OCI-LY3 (cell line): ENCODE results near the gene AGBL5.
"Not testable (repeated sequence)": the region's sequence is repeated elsewhere in the genome, so short reads cannot be mapped to it uniquely, and the experiment has no call there.

Experiments used
- H2AFZ ChIP-seq: fragments of 200-600, 300-600 bp; shearing (Covaris generic); 2 replicates; pipeline ENCODE4 v1.6.0; 2014; ENCODE audit warnings: antibody characterized with exemption, low read depth, low read length
- H3K27ac ChIP-seq: fragments of 200-600, 300-600 bp; sonication (generic); 2 replicates; pipeline ENCODE4 v1.5.1; 2014; ENCODE audit warnings: mild to moderate bottlenecking, low read length, moderate library complexity, mixed read lengths
- H3K27me3 ChIP-seq: fragments of 200-600, 300-600 bp; sonication (generic); 2 replicates; pipeline ENCODE4 v1.6.1; 2014; ENCODE audit warnings: low read depth, low read length, mixed read lengths
- H3K36me3 ChIP-seq: fragments of 200-600, 300-600 bp; sonication (generic); replicated peaks from 2 replicates; pipeline ENCODE3; 2014; ENCODE audit warnings: low read depth, low read length, mixed read lengths
- H3K4me1 ChIP-seq: fragments of 300-600, 200-600 bp; sonication (generic); 2 replicates; pipeline ENCODE4 v1.6.1; 2014; ENCODE audit warnings: low read length, mixed read lengths
- H3K4me2 ChIP-seq: fragments of 200-600, 300-600 bp; sonication (generic); 2 replicates; pipeline ENCODE4 v1.6.1; 2014; ENCODE audit warnings: low read length, mixed read lengths
- H3K4me3 ChIP-seq: fragments of 300-600, 200-600 bp; sonication (generic); 2 replicates; pipeline ENCODE4 v1.5.1; 2014; ENCODE audit warnings: antibody characterized with exemption, mild to moderate bottlenecking, low read length, moderate library complexity
- H3K79me2 ChIP-seq: fragments of 300-600, 200-600 bp; shearing (Covaris generic); 2 replicates; pipeline ENCODE4 v1.6.1; 2014; ENCODE audit warnings: mild to moderate bottlenecking, low read length, mixed read lengths
- H3K9ac ChIP-seq: fragments of 300-600, 200-600 bp; shearing (Covaris generic); 2 replicates; pipeline ENCODE4 v1.6.0; 2014; ENCODE audit warnings: mild to moderate bottlenecking, low read length, moderate library complexity
- H3K9me3 ChIP-seq: fragments of 200-600, 300-600 bp; shearing (Covaris generic); 2 replicates; pipeline ENCODE4 v1.6.1; 2014; ENCODE audit warnings: low read length, mixed read lengths; ENCODE audit not compliant: insufficient read depth
- H4K20me1 ChIP-seq: fragments of 200-600, 300-600 bp; sonication (generic); 2 replicates; pipeline ENCODE4 v1.6.1; 2016; ENCODE audit warnings: low read length, mixed read lengths; ENCODE audit not compliant: insufficient read depth
- CTCF ChIP-seq: fragments of 200-600, 300-600 bp; sonication (generic); IDR thresholded peaks from 2 replicates; pipeline ENCODE4 v1.5.1; 2014; ENCODE audit warnings: antibody characterized with exemption, low read length, low read depth
- EZH2phosphoT487 ChIP-seq: fragments of 200-600 bp; shearing (Covaris generic); IDR thresholded peaks from 2 replicates; pipeline ENCODE4 v1.6.1; 2018; ENCODE audit warnings: antibody characterized with exemption, mixed run types, low read depth

The AGBL5 gene

GRCh38 chr2:27105981-27106380, 54.5 kb downstream of the AGBL5 start:
- H3K36me3 ChIP-seq = no peaks in the 10 kb centered on the region
- no peaks in the 10 kb centered on the region for H3K9me3 ChIP-seq
- TF ChIP-seq CTCF (no peak), EZH2phosphoT487 (no peak)
- no peaks in the 10 kb centered on the region for H3K4me1 ChIP-seq
- H3K9ac ChIP-seq = no peak overlapping the region
- H2AFZ ChIP-seq = no peak overlapping the region
- H3K4me3 ChIP-seq = no peak overlapping the region
- no peaks in the 10 kb centered on the region for H3K79me2 ChIP-seq
- no peak overlapping the region for H3K27ac ChIP-seq
- H3K4me2 ChIP-seq = no peak overlapping the region
- no peaks in the 10 kb centered on the region for H3K27me3 ChIP-seq
- H4K20me1 ChIP-seq = no peaks in the 10 kb centered on the region

GRCh38 chr2:27108221-27108620, 56.8 kb downstream of the AGBL5 start:
- H3K4me1 ChIP-seq = no peaks in the 10 kb centered on the region
- H3K27me3 ChIP-seq = no peaks in the 10 kb centered on the region
- no peaks in the 10 kb centered on the region for H3K9me3 ChIP-seq
- no peak overlapping the region for H3K4me3 ChIP-seq
- no peak overlapping the region for H2AFZ ChIP-seq
- TF ChIP-seq EZH2phosphoT487 = no peak
- no peak for TF ChIP-seq CTCF
- H3K27ac ChIP-seq = no peak overlapping the region
- no peaks in the 10 kb centered on the region for H3K79me2 ChIP-seq
- H4K20me1 ChIP-seq = no peaks in the 10 kb centered on the region
- H3K4me2 ChIP-seq = no peak overlapping the region
- no peaks in the 10 kb centered on the region for H3K36me3 ChIP-seq
- H3K9ac ChIP-seq = no peak overlapping the region

DNA sequence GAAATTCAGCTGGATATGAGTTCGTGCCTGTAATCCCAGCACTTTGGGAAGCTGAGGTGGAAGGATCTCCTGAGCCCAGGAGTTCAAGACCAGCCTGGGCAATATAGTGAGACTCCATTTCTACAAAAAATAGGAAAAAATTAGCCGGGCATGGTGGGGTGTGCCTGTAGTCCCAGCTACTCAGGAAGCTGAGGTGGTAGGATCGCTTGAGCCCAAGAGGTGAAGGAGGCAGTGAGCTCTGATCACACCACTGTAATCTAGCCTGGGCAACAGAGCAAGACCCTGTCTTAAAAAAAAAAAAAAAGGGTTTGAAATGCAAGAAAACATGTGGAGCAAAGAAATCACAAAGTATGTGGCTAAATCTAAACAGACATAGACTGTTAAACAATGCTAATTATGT, 57.6 kb downstream of the AGBL5 start:
- no peak overlapping the region for H3K9ac ChIP-seq
- no peaks in the 10 kb centered on the region for H4K20me1 ChIP-seq
- H3K27me3 ChIP-seq = no peaks in the 10 kb centered on the region
- H3K4me3 ChIP-seq = no peak overlapping the region
- no peaks in the 10 kb centered on the region for H3K79me2 ChIP-seq
- H3K27ac ChIP-seq = no peak overlapping the region
- no peaks in the 10 kb centered on the region for H3K4me1 ChIP-seq
- no peak for TF ChIP-seq EZH2phosphoT487
- TF ChIP-seq CTCF = no peak
- no peaks in the 10 kb centered on the region for H3K36me3 ChIP-seq
- H3K4me2 ChIP-seq = no peak overlapping the region
- H2AFZ ChIP-seq = no peak overlapping the region
- H3K9me3 ChIP-seq = no peaks in the 10 kb centered on the region

GRCh38 chr2:27110603-27111352, 59.3 kb downstream of the AGBL5 start:
- H2AFZ ChIP-seq, H3K27me3 ChIP-seq, H3K9ac ChIP-seq, H4K20me1 ChIP-seq, H3K27ac ChIP-seq, H3K9me3 ChIP-seq, H3K4me2 ChIP-seq, H3K79me2 ChIP-seq, H3K4me1 ChIP-seq, H3K36me3 ChIP-seq, H3K4me3 ChIP-seq: not testable (repeated sequence)

DNA sequence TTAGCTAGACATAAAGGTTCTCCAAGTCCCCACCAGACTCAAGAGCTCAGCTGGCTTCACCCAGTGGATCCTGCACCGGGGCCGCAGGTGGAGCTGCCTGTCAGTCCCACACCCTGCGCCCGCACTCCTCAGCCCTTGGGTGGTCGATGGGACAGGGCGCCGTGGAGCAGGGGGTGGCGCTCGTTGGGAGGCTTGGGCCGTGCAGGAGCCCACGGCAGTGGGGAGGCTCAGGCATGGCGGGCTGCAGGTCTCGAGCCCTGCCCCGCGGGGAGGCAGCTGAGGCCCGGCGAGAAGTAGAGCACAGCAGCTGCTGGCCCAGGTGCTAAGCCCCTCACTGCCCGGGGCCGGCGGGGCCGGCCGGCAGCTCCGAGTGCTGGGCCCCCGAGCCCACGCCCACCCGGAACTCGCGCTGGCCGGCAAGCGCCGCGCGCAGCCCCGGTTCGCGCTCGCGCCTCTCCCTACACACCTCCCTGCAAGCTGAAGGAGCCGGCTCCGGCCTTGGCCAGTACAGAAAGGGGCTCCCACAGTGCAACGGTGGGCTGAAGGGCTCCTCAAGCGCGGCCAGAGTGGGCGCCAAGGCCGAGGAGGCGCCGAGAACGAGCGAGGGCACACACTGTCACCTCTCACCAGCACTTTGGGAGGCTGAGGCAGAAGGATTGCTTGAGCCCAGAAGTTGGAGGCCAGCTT, 60.1 kb downstream of the AGBL5 start:
- H2AFZ ChIP-seq, H3K36me3 ChIP-seq, H3K4me2 ChIP-seq, H3K9ac ChIP-seq, H3K79me2 ChIP-seq, H4K20me1 ChIP-seq, H3K9me3 ChIP-seq, H3K27me3 ChIP-seq, H3K4me3 ChIP-seq, H3K27ac ChIP-seq, H3K4me1 ChIP-seq: not testable (repeated sequence)
